HG02852 (cell line): ENCODE data around the gene FBXO48.

Experiments used
- ATAC-seq: cut with Tn5 transposase; IDR thresholded peaks from one replicate; pipeline ENCODE4 v1.9.1; 2021; ENCODE audit warnings: mild to moderate bottlenecking, moderate library complexity; ENCODE audit not compliant: unreplicated experiment

The FBXO48 gene

DNA sequence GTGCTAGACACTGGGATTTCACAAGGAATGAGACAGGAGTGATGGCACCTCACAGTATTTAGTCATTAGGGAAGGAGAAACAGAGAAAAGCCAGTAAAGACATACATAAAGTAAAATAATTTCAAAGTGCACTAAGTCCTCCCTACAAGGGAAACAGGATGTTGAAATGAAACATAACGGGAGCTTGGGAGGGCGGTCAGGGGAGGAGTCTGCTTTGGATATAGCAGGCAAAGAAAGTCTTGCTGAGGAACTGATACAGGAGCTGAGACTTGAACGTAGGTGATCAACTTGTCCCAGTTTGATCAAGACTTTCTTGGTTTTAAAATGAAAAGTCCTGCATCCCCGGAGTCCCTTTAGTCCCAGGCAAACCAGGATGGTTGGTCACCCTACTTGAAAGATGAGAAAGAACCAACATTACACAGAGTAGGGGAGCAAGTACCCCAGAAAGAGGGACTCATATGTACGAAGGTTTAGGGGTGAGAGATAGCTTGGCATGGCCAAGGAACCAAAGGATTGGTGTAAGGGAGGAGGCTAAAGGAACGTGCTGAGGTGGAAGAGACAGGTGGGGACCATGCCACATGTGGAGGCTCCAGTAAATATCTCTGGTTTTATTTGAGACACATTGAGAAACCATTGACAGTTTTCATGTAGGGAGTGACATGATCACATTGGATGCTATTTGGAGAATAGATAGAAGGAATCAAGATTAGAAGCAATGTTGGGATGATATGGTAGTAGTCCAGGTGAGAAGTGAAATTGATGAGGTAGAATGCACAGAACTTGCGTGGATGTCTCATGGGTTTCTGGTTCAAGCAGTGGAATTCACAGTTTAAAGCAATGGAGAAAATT, 28.4 kb downstream of the FBXO48 start:
- no peak for ATAC-seq

DNA sequence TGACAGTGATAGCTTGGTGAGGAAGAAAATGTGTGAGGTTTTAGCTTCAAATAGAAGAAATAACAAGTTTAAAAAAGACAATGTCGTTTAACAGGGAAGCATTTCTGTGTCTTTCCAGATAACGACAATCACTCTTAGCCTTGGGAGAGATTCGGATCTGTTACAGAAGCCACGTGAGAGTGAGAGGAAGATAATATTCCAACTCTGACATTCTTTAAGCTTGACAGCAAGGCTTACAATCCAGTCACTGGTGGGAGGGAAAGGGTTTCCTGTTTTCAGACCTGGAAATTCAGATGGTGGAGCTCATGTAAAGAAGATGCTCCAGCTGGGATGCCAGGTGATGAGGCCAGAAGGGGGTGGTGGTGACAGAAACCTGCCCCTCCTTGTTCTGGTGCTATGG, 30.8 kb downstream of the FBXO48 start:
- ATAC-seq: no peak

GRCh38 chr2:68435615-68436014, 31.5 kb downstream of the FBXO48 start:
- ATAC-seq: no peak

DNA sequence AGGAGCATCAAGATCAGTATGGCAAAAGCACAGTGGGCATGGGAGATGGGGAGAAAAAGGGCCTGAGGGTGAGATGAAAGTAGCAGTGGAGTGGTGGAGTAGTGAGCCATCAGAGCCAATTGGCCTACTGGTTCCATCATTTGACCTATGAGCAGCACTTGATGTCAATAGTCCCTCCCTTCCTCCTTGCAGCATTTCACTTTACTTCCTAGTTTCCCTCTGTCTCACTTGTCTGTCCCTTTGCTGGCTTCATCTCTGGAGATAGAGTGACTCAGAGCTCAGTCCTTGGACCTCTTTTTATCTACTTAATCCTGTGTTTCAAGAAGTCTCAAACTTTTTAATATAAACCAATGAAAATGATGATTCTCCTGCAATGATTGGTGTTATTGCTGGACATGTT, 32.1 kb downstream of the FBXO48 start:
- ATAC-seq: no peak

DNA sequence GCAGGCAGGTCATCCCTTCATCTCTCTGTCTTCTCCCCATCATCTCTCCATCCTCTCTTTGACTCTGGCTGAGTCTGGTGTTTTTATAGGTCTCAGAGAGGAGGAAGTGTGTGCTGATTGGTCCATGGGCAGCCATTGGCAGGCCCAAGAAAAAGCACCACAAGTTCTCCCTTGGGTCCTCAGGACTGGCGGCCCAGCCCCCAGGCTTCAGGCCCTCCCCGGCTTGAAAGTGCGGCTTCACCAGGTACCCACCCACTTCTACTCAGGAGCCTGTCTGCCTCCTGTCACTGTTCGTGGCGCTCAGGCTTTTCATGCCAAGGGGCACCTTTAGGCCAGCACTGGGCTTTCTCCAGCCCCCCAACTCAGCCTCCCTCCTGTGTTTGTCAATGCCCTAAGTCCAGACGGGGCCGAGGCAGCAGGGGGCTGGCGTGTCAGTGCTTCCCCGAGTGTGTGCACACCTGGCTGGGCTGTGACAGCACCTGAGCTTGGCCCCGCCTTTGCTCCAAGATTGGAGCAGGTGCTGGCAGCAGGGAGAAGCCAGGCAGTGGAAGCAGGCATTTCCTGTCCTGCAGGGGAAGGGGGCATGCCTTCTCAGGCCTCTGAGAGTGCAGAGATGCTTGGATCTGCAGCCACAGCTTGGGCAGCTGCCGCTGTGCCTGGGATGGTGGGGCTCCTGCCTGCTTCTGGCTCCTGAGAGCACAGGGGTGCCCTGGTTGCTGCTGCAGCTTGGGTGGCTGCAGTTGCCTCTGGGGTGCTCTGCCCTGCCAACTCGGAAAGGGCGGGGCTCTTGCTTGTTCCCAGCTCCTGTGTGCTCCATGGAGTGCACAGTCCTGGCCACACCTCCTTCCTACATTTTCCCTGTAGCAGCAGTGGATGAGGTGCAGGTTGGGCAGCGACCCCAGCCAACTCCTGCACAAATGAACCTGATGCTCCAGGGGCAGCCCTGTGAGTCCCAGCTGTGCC, 34.1 kb downstream of the FBXO48 start:
- ATAC-seq: no peak

DNA sequence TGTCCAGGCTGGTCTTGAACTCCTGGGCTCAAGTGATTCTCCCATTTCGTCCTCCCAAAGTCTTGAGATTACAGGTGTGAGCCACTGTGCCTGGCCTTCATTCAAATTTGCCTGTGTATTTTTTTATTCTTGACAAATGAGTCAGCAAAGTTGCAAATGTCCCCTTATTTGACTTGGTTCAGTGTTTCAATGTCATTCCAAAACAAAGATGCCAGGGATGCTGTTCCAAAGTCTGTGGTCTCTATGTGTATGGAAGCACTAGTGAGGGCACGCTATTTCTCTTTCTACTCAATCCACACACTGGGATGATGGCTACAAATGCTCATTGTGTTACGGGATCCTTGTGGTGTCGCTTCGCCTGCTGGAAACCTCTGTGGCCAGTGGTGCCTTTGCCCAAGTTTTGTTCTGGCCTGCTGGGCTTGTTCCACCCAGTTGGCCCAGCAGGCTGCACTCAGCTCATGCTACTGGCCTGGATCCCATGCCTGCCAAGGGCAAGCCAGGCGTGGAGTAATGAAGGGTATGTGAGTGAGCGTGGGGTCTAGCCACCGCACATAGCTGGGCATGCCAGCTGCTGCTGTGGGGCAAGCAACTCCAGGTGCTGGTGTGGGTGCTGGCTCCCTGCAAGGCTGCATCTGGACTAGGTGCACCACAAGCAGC, 35.6 kb downstream of the FBXO48 start:
- no peak for ATAC-seq

- no peak for ATAC-seq
Measured at GRCh38 chr2:68429311-68429826, 37.7 kb downstream of the FBXO48 start.

- no peak for ATAC-seq
Measured at GRCh38 chr2:68428746-68429145, 38.3 kb downstream of the FBXO48 start.

DNA sequence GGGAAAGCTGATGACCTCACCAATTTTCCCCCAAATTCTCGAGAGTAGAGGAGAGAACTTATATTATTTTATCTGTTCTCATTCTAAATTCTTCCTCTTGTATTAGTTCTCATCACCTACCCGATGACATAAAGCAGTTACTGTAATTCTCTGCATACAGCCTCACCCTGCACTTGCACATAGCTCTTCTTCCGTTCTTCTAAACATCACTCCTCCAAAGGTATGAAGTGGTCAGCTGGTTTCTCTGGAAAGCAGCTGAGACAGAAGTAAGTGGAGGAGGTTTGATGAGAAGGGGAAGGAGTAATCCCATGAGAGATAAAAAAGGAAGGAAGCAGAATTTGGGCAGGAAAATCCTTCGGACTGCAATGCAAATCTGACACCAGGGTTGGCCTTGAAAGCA, 39.0 kb downstream of the FBXO48 start:
- ATAC-seq: no peak

GRCh38 chr2:68426848-68427579, 40.1 kb downstream of the FBXO48 start:
- peak; percentile 29 for ATAC-seq

DNA sequence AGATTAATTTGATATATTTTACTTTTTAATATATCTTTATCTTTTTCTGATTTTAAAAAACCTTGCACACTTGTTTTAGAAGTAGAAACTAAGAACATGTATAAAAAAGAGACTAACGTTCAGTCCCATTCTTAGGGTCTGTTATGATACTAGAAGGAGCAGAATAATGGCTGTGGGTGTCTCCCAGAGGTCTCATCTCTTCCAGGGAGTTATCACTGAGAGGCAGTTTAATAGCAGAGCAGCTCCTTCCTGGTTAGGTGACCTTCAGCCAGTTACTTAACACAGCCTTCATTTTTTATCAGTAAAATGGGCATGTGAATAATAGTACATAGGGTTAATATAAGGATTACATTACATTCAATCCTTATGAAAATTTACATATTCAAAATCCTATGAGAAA, 40.6 kb downstream of the FBXO48 start:
- ATAC-seq: no peak

DNA sequence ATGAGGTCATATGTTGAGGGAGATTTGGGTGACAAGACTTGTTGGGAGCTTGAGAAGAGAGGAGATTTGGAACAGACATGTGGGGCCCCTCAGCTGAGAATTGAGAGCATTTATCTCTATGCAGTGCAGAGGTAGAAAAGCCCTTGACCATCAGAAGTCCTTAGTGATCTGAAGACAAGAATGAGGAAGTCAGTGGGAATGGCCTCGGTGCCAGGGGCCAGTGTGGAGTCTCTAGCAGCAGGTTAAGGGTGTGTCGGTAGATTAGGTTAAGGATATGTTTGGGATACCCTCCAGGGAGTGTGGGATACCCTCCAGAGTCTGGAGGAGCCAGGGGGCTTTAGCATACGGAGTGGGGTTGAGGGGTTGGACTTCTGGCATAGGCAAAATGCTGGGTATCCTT, 41.6 kb downstream of the FBXO48 start:
- no peak for ATAC-seq

GRCh38 chr2:68423966-68424650, 43.0 kb downstream of the FBXO48 start:
- peak; percentile 87 for ATAC-seq

DNA sequence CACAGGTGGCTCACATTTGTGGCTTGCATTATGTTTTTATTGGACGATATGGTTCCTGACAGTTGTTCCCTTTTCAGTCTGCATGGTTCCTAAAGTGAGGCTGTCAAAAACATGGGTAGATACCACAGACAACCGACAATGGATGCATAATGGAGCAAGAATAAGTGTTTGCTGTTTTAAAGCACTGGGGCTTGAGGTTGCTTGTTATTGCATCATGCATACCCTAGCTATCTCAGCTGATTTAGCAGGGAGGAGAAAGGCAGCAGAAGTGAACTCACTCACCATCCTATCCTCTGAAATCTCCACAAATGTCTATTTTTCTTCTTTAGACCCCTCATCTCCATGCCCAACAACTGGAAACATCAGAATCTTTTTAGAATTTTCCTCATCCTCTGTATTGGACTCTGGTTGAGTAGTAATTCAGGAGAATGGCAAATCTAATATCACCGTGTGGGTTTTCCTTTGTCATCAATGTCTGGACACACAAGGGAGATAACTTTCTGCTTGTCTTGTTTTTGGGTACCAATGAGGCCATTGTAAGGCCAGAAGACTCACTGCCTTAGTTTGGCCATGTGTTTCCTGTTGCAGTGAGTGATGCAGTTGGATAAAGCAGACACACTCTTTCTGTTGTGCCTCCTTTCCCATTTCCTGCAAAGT, 46.7 kb downstream of the FBXO48 start:
- no peak for ATAC-seq

- ATAC-seq: no peak
Measured at GRCh38 chr2:68418855-68419254, 48.2 kb downstream of the FBXO48 start.

GRCh38 chr2:68418419-68418818, 48.7 kb downstream of the FBXO48 start:
- ATAC-seq: no peak

DNA sequence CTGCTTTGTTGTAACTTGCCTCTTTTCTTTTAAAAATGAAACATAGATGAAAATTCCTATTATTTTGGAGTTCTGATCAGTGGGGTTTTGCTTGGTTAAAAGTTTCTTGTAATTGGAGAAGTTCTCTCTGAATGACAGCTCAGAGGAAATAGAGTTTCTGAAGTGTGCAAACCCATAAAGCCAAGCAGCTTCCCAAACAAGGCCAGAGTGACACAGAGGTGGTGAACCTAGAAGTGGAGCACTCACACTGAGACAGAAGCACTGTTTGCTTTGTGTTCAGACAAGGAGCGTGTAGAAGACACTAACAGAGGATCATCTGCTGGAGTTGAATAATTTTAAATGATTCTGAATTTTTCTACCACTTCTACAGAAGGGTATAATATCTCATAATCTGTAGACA, 49.2 kb downstream of the FBXO48 start:
- ATAC-seq: peak; percentile 46

DNA sequence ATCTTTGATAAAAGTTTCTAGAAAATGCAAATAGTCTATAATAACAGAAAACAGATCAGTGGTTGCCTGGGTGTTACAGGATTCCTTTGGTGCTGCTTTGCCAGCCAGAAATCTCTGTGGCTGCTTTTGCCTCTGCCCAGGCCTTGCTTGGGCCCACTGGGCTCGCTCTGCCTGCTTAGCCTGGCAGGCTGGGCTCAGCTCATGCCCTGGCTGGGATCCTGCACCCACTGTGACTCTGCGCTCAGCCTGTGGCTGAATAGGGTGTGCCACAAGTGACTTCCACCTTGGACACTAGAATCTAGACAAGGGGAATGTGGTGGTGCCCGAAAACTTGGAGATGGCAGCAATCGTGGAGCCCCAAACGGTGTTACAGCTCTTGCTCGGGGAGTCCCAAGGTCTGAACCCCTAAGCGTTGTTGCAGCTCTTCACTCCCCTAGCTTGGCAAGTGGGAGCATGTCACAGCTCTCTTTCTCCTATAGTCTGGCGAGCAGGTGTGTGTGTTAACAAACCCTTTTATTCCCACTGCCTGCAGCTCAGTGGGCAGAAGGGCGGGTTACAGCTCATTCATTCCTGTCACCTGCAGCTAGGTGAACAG, 50.9 kb downstream of the FBXO48 start:
- no peak for ATAC-seq

DNA sequence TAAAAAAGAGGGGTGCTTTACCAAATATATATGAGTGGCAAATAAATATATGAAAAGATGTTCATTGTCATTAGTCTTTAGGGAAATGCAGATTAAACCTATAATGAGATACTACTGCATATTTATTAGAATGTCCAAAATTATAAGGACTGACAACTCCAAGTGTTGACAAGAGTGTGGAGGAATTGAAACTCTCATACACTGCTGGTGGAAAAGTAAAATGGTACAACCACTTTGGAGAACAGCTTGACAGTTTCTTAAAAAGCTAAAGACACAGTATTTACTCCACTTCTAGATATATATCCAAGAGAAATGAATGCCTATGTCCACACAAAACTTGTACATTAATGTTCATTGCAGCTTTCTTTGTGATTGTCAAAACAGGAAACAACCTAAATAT, 51.6 kb downstream of the FBXO48 start:
- ATAC-seq: no peak
